HG02763 (cell line): ENCODE data around the gene BUB1.
"Not testable (repeated sequence)": the region's sequence is repeated elsewhere in the genome, so short reads cannot be mapped to it uniquely, and the experiment has no call there.

Source experiments
- ATAC-seq: cut with Tn5 transposase; IDR thresholded peaks from one replicate; pipeline ENCODE4 v1.9.1; 2021; ENCODE audit warnings: mild to moderate bottlenecking, moderate library complexity; ENCODE audit not compliant: unreplicated experiment

The BUB1 gene

DNA sequence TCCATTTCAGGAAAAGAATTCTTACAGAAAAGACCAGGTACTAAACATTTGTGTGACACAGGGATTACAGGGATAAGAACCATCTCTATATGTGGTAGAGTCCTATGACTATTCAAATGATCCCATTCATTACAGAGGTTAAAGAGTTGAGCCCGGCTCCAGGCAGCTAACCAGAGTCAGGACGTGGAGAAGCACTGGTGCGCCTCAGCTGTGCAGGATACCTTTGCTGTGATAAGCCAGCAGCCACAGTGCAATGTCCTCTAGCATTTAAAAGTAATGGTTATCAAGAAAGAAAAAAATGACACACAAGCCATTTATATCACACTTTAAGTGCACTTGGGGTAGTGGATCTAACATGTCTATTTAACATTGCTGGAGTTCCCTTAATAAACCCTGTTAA, 17.3 kb downstream of the BUB1 start:
- ATAC-seq = no peak

DNA sequence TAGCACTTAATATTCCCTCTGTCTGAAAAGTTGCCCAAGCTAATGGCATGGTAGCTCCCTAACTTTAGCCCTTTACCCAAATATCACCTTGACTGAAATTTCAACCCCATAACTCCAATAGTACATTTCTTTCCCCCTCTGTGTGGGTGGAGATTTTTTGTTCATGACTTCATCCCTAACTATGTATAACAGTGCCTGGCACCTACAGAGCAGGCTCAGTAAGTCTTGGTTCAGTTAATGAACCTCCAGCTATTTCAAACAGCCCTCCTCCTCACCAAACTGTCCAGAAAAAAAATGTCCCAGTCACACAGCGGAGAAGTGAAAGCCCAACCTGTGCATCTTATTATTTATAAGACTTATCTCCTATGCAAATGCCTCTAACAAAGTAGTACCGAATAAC, 18.6 kb downstream of the BUB1 start:
- no peak for ATAC-seq

DNA sequence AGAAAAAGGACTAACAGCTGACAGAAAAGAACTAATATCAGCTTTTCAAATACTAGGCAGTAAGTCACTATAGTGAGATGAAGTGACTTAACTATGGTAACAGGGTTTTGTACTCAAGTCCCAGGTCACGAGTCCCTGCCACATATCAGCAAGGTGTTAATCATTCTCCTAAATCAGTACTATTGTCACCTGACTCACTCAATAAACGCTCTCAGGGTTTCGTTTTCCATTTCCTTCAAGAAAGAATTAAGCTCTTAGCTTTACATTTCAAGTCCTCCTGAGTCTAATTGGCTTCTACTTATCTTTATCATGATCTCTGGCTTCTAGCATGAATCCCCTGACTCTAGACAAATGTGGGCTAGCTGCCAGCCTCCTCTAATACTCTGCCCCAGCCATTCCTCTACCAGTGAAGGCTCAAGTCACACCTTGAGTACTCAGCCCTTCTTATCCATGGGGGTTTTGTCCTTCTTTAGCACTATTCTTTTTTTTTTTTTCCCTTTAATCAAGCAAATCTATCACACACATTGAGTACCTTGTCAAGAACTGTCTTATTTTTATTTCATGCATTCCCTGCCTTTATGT, 20.0 kb downstream of the BUB1 start:
- no peak for ATAC-seq

DNA sequence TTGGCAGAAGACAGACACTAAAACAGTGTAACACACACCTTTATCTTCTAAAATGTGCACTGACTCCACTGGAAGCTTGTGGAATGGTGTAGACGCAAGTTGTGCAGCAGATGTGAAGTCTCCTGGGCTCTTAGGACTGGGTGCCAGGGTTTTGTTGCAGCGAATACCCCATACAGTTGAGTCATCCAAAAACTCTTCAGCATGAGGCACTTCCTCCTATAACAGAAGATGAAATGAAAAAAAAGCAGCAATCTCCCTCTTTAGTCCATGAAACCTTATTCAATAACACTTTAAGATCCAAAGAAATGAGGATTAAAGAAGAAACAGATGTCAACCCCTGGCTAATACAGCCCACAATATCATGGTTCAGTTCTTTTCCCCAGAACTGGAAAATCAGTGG, 22.2 kb downstream of the BUB1 start:
- no peak for ATAC-seq

DNA sequence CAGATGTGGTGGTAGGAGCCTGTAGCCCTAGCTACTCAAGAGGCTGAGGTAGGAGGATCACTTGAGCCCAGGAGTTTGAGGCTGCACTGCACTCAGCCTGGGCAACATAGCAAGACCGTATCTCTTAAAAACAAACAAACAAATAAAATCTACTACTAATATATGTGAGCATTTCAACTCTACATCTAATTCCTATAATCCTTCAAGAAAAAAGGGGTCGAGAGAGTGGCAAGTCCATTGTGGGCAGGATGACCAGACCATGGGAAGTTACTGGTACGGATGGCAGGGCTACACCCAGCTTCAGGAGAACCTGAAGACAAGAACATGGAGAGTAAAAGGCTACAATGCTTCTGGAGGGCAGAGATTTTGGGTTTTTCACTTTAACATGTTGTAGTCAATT, 24.0 kb downstream of the BUB1 start:
- no peak for ATAC-seq

DNA sequence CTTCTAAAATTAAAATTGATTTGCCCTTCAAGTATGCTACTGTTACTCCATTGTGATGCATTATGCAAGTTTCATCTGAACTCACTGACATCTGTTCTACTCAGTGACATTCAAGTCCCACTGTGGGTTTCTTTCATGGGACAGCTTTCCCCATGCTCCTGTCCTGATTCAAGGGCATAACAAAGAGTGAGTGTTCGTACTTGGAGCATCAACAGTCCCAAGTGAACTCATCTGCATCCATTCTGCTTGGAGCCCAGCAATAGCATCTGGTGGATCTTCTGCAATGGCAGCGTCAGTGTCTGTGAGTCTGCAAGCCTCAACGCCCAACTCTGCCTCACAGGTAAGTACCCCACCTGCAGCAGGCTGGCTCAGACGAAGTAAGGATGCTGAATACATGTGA, 27.5 kb downstream of the BUB1 start:
- ATAC-seq = no peak

DNA sequence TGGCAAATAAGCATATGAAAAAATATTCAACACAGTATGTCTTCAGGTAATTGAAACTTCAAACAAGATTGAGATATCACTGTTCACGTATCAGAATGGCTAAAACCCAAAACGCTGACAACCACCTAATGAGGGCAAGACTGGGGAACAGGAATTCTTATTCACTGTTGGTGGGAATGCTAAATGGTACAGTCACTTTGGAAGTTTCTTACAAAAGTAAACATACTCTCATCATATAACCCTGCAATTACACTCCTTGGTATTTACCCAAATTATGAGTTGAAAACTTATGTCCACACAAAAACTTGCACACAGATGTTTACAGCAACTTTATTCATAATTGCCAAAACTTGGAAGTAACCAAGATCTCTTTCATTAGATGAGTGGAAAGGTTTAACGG, 30.1 kb downstream of the BUB1 start:
- no peak for ATAC-seq

DNA sequence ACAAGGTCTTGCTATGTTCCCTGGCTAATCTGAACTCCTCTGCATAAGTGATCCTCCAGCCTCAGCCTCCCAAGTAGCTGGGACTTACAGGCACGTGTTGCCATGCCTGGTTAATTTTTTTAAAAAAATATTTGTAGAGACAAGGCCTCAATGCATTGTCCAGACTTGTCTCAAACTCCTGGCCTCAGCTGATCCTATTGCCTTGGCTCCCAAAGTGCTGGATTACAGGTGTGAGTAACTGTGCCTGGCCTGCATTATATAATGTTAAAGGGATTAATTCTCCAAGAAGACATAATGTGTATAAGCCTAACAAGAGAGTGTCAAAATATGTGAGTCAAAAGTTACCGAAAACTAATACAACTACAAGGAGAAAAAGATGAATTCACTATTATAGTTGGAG, 32.2 kb downstream of the BUB1 start:
- ATAC-seq = no peak

DNA sequence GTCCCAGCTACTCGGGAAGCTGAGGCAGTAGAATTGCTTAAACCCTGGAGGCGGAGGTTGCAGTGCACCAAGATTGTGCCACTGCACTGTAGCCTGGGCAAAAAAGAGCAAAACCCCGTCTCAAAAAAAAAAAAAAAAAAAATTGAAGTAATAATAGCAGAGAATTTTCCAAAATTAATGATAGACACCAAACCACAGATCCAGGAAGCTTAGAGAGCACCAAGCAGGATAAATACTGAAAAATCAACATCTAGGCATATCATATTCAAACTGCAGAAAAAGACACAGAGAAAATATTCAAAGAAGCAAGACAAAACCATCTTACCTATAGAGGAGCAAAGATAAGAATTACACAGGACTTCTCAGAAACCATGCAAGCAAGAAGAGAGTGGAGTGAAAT, 33.5 kb downstream of the BUB1 start:
- ATAC-seq = no peak

DNA sequence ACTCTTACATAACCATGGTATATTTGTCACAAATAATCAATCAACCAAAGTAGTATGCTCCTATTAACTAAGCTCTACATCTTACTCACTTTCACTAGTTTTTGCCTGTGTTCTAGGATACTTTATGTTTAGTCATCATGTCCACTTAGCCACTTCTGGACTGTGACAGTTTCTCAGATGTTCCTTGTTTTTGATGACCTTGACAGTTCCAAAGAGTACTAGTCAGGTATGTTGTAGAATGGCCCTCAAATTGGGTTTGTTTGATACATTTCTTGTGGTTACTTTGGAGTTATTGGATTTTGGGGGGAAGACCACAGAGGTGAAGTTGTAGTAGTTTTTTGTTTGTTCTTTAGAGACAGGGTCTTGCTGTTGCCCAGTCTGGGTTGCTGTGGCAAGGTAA, 35.5 kb downstream of the BUB1 start:
- ATAC-seq = no peak

DNA sequence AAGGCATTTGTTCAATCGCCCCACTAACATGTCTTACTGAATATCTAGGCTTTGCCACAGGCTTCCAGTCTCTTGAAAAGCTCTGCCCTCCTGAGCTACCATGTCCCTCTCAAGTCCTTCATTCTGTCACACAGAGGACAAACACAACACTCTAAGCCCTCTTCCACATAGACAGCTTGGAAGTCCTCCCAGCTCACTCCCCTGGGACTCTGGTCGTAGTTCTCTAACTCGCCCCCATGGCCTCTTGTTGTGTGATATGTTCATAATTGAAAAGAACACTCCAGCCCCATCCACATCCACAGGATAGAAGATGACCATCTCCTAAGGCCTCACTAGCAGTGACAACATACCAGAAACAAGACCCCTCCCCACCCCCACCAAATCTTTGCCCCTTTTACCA, 37.9 kb downstream of the BUB1 start:
- no peak for ATAC-seq

DNA sequence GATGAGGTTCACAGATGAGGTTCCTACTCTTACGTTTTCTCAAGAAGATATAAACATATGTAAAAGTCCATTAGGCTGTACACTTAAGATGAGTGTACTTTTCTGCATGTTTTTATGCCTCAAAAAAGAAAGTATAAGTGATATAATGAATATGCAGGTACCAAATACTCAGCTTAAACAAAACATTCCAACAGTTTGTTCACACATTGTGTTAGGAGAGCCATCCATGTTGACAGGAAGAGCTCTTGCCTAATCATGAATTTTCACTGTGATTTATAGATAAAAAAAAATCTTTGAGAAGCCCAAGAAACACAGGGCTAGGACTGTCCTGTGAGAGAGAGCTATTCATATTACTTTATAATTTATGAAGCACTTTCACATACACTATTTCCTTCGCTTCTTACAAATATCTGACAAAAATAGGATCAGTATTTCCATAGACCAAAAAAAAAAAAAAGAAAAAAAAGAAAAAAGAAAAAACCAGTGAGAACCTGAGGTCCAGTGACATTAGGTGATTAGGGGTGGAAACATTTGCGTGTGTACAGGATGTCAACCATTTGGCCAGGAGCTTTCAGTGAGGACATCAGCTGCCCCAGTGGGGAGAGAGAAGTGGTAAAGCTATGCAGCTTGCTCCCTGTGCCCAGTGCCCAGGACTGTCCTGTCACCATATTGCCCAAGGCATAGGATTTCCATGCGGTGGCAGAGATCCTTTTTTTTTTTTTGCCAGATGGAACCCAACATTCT, 38.7 kb downstream of the BUB1 start:
- no peak for ATAC-seq

DNA sequence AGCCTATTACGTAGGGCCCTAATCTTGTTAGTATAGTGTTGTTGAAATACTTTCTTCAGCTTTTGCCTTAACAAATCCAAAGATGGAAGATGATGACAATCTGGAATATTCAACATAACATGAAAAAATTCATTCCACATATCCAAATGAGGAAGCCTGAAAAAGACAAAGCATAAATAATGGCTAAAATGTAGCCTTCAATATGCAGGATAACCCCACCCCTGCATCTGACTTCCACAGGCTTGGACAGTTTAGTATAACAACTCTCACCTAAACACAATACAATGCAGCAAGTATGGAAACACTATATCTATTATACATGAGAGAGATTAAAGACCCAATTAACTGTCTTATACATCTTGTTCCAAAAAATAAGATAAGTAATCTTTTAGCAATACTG, 39.9 kb downstream of the BUB1 start:
- ATAC-seq = no peak

DNA sequence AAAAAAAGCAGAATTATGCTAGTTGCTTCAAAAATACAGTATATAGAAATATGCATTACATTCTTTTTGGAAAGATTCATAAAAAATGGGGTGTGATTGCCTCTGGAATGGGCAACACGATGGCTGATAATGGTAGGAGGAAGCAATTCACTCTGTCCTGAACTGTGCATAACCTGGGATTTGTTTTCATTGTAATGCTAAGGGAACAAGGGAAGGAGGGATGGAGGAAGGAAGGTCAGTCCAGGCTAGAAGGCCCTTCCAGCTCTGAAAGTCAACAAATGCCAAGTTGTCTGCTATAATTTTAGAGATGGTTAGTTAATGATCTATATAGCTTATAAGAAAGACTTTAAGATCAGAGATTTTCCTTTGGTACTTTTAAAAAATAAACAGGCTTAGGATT, 40.8 kb downstream of the BUB1 start:
- ATAC-seq = no peak

DNA sequence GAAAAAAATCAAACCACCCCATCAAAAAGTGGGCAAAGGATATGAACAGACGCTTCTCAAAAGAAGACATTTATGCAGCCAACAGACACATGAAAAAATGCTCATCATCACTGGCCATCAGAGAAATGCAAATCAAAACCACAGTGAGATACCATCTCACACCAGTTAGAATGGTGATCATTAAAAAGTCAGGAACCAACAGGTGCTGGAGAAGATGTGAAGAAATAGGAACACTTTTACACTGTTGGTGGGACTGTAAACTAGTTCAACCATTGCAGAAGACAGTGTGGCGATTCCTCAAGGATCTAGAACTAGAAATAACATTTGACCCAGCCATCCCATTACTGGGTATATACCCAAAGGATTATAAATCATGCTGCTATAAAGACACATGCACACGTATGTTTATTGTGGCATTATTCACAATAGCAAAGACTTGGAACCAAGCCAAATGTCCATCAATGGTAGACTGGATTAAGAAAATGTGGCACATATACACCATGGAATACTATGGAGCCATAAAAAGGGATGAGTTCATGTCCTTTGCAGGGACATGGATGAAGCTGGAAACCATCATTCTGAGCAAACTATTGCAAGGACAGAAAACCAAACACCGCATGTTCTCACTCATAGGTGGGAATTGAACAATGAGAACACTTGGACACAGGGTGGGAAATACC, 41.8 kb downstream of the BUB1 start:
- ATAC-seq = not testable (repeated sequence)

DNA sequence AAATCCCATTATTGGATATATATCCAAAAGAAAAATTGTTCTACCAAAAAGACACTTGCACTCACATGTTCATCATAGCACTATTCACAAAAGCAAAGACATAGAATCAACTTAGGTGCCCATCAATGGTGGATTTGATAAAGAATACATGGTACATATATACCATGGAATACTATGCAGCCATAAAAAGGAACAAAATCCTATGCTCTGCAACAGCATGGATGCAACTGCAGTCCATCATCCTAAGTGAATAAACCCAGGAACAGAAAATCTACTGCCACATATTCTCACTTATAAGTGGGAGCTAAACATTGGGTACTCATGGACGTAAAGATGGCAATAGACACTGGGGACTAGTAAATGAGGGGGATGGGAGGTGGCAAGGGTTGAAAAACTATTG, 50.5 kb downstream of the BUB1 start:
- not testable (repeated sequence) for ATAC-seq

DNA sequence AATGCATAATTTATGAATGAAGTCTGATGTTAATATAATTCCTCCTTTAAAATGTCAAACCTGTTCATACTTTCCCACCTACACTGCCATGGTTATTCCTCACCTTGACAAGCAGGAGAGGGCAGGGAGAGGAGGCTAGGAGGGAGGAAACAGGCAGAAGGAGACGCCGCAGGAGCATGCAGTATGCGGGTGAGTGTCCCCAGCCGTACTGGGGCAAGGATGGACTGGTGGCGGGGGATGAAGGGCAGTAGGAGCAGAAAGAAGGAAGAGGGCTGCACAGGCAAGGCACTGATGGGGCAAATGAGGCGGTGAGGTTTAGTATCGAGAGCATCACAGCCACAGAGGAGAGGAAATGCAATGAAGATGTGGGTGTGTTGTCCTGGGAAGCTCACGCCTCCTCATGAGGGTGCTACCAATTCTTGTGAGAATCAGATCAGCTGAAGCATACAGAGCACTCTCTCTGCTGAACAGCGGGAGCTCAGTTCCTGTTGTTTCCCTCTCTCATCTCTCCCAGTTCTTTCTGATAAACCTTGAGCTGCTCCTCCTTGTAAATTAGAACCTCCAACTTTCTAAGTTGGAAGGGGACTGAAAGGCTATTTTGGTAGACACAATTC, 58.4 kb downstream of the BUB1 start:
- not testable (repeated sequence) for ATAC-seq

DNA sequence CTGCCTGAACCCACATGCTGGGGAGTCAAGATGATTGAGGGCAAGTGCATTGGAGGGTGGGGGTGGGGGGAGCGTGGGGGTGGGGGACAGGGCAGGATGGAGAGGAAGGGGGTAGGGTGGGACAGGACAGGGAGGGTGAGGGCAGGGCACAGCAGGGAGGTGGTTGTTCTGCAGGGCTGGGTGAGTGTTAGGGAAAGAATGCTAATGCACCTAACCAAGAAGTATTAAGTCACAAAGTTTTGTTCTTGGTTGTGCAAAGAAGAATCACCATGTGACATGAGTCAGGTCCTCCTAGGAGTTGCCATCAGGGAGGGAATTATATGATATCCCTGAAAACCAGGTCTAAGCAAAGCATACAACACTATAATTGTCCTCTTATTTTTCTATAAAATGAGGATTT, 63.9 kb downstream of the BUB1 start:
- not testable (repeated sequence) for ATAC-seq

DNA sequence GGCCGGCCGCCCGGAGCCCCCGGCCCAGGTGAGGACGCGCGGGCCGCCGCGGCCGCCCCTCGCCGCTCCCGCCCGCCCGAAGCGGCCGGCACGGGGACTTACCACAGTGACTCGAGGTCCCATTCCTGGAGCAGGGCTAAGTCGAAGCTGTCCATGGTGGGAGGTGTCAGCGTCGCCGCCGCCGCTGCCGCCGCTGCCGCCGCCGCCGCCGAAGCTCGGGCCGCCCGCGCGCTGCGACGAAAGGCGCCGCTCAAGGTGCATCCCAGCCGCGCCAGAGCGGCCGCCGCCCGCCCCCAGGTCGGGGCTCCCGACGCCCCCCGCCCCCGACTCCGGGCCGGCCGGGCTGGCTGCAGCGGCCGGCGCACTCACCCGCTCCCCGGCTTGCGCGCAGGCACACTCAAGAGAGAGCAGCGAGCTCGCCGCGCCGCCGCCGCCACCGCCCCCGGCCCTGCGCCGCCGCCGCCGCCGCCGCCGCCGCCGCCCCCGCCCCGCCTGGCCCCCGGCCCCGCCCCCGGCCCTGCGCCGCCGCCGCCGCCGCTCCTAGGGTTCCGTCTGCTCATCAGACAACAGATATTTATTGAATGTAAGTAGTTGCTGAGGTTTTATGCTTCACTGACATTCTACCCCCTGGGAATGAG, 67.1 kb downstream of the BUB1 start:
- ATAC-seq = peak; percentile 41

DNA sequence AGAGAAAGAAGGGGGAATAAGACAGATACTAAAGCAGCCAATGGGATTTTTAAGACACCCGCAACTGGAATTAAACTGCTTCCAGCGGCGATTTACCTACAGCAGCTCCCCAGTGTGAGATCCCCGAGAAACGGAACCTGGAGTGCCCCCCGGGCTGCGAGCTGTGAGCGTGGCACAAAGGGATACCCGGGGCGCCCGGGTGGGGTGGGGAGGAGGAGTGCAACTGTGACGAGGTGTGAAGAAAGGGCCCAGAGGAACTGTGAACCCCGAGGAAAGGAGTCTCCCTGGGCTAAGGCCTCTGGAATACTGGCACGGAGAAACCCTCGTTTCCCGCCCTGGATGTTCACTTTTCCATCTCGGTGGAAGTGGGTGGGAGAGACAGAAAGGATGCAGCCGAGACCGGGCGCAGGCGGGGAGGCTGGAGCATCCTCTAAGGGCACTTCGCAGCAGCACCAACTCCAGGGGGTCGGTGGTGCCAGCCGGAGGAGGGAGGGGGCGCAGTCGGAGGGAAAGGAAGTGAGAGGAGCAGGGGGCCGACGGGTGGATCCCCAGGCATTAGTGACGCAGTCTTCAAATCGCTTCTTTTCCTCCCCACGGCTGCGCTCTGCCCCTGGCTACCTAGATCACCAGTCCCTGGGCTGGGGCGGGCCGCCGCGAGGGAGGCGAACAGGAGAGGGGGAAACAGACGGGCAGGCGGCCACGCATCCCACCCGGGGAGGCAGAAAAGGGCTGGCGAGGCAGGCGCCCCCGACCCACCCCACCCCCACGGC, 67.8 kb downstream of the BUB1 start:
- ATAC-seq = peak; percentile 11
